Esophagus squamous epithelium (tissue), 5 donors: Measurements from ENCODE around the gene CARS2. TPM values are rescaled to one million over a fixed set of nuclear protein-coding genes. Genes with fewer than 3 reads are reported as not detected.

Source experiments
- DNase-seq: peaks from one replicate; lab custom pipeline; 2025; lab: John Stamatoyannopoulos, UW
- H3K27ac ChIP-seq, 4 donors: fragments of 200-600 bp; sonication (generic); one replicate each; pipeline ENCODE4 v1.5.1; 2016 to 2019; ENCODE audit warnings: mild to moderate bottlenecking in 1 of 4
- H3K27me3 ChIP-seq, 4 donors: fragments of 200-600 bp; sonication (generic); 1 replicate in 3 of 4; 2 replicates in 1 of 4; pipeline versions ENCODE4 v1.5.1 to v1.6.0; 2017 to 2021; ENCODE audit warnings: antibody characterized with exemption in 1 of 4
- H3K36me3 ChIP-seq, 3 donors: fragments of 200-600 bp; sonication (generic); one replicate each; pipeline ENCODE4 v1.5.1; 2016 to 2019
- H3K4me1 ChIP-seq, 3 donors: fragments of 200-600 bp; sonication (generic); one replicate each; pipeline ENCODE4 v1.5.1; 2017 to 2019
- H3K4me3 ChIP-seq, 4 donors: fragments of 200-600 bp; sonication (generic); 1 replicate in 3 of 4; 2 replicates in 1 of 4; pipeline ENCODE4 v1.5.1; 2016 to 2019; ENCODE audit warnings: mild to moderate bottlenecking in 2 of 4, moderate library complexity in 1 of 4
- H3K9me3 ChIP-seq, 3 donors: fragments of 200-600 bp; sonication (generic); one replicate each; pipeline ENCODE4 v1.5.1; 2016 to 2019
- POLR2A ChIP-seq, 4 donors: fragments of 450-650 bp; IDR thresholded peaks; one replicate each; pipeline ENCODE4 v1.6.1; 2017; ENCODE audit warnings: antibody characterized with exemption in 4 of 4, mild to moderate bottlenecking in 4 of 4, moderate library complexity in 3 of 4
- WGBS, 2 donors: methylation state at CpG; one replicate each; pipeline ENCODE4 v1.1.5; 2018; 5-methylcytosine and 5-hydroxymethylcytosine counted together
- intact Hi-C: fragments of 100-400 bp; cut with DNase I; formaldehyde crosslinking; loops from one replicate; pipeline ENCODE4 v1.15.0; 2022
- total RNA-seq, 4 donors: library from RNA; depleted of rRNA; stranded (reverse); fragments of >200 nt; gene quantifications; one replicate each; pipeline ENCODE4 v1.1.0, GENCODE V29; 2016
- TF ChIP-seq, protein P1 (sequence below), 6 experiments: fragments of 450-650 bp in 4 of 6; fragments of 200-600 bp in 2 of 6; sonication (generic) in 2 of 6; IDR thresholded peaks; one replicate each; pipeline ENCODE4 v1.5.1; 2016 to 2019; ENCODE audit warnings: antibody characterized with exemption in 6 of 6, mild to moderate bottlenecking in 4 of 6, moderate library complexity in 4 of 6
- donor health status: DM: yes; HTN: yes; CAD: no.

CARS2 gene
- total RNA-seq, 4 donors from 2014 or later: 24.9 to 54.9 (median 33.5) TPM

DNA sequence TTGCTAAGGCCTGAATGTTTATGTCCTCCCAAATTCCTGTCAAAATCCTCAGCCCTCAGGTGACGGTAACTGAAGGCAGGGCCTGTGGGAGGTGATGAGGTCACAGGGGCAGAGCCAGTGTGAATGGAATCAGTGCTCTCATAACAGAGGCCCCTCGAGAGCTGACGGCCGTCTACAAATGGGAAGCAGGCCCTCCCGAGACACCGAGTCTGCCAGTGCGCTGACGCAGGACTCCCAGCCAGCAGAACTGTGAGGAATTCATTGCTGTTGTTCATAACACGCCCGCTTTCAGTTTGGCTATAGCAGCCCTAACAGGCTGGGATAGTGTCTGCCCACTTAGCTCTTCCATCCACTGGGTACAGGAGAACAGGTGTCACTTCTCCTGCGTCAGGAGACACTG lies 41.2 kb downstream of the CARS2 start:
- no peak for TF ChIP-seq POLR2A (IDR thresholded peaks at IDR 0.05)
- TF ChIP-seq, protein P1, sequence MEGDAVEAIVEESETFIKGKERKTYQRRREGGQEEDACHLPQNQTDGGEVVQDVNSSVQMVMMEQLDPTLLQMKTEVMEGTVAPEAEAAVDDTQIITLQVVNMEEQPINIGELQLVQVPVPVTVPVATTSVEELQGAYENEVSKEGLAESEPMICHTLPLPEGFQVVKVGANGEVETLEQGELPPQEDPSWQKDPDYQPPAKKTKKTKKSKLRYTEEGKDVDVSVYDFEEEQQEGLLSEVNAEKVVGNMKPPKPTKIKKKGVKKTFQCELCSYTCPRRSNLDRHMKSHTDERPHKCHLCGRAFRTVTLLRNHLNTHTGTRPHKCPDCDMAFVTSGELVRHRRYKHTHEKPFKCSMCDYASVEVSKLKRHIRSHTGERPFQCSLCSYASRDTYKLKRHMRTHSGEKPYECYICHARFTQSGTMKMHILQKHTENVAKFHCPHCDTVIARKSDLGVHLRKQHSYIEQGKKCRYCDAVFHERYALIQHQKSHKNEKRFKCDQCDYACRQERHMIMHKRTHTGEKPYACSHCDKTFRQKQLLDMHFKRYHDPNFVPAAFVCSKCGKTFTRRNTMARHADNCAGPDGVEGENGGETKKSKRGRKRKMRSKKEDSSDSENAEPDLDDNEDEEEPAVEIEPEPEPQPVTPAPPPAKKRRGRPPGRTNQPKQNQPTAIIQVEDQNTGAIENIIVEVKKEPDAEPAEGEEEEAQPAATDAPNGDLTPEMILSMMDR (IDR thresholded peaks at IDR 0.05): no peak
- Histone ChIP-seq H3K4me3 (no peak overlapping the region), H3K36me3 (peaks cover 4 to 100% (median 23%) of the 10 kb centered on the region in 3 donors), H3K27me3 (no peaks in the 10 kb centered on the region), H3K27ac (no peak overlapping the region), H3K9me3 (no peaks in the 10 kb centered on the region), H3K4me1 (no peaks in the 10 kb centered on the region)
- WGBS, 2 donors: 90 to 93% methylated on average over 2 to 10 of the region's 11 CpGs
- DNase-seq: no peak
- intact Hi-C loops: no loop called here

DNA sequence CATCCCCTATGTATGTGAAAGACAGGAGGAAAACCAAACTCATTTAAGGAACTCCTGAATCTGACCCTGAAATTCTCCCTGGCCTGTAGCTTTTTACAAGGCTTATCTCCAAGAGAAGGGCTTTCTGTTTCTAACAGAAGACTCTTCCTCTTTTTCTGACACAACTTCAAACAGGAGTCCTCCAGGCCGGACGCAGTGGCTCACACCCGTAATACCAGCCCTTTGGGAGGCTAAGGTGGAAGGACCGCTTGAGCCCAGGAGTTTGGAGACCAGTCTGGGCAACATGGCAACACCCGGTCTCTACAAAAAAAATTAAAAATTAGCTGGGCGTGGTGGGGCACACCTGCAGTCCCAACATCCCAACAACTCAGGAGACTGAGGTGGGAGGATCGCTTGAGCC lies 41.9 kb downstream of the CARS2 start:
- no peak for TF ChIP-seq POLR2A (IDR thresholded peaks at IDR 0.05)
- 94 to 100% methylated on average over 5 to 6 of the region's 7 CpGs for WGBS, 2 donors
- intact Hi-C loops: no loop called here
- H3K4me3 ChIP-seq: no peak overlapping the region
- H3K27ac ChIP-seq: no peak overlapping the region
- H3K9me3 ChIP-seq: no peaks in the 10 kb centered on the region
- H3K36me3 ChIP-seq: peaks cover 4 to 98% (median 20%) of the 10 kb centered on the region in 3 donors
- DNase-seq: no peak
- H3K4me1 ChIP-seq: no peaks in the 10 kb centered on the region
- H3K27me3 ChIP-seq: no peaks in the 10 kb centered on the region

DNA sequence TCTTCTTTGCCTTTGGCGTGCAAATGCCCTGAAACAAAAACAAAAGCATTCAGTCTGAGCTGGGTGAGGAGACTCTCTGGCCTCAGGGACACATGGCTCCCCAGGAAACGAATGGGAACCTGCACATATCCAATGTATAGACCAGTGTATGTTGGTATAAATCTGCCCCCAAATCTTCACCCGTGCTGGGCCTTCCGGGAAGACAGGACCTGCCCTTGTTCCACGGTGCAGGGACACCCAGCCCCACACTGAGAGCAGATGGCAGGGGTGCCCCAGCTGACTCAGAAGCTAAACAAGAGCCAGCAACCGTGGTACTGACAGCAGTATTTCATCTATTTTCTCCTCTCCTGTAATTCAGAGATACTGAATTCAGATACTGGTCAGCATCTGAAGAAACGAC lies 42.4 kb downstream of the CARS2 start:
- TF ChIP-seq, protein P1 (IDR thresholded peaks at IDR 0.05): no peak
- no peak for TF ChIP-seq POLR2A (IDR thresholded peaks at IDR 0.05)
- DNase-seq: no peak

DNA sequence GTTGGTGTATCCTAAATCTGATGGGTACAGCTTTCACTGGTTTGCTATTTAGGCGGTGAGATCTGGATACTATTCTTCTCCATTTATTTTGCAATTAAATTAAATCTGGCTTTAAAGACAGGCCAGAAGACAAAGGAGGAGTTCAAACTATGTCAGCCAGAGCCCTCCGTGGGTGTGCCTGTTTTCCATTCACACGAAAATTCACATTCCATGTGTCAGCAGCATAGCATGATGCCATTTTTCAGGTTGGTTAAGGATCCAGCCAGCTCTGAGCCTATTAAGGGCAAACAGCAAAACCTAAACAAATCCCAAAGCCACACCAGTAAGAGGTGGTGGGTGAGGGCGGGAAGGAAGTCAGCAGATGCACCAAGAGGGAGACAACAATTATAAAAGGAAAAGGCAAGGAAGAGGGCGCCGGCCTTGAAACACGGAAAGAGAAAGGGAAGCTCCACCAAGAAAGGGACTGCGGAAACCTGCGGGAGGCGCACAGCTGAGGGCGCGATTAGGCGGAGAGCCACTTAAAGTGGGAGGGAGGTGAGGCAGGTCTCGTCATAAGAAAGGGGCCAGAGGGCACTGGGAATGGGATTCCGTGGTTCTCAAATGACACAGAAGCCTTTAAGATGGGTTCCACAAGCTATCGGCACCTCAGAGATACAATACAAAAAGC lies 43.0 kb downstream of the CARS2 start:
- Histone ChIP-seq H3K9me3 (no peaks in the 10 kb centered on the region), H3K4me3 (no peak overlapping the region), H3K27me3 (no peaks in the 10 kb centered on the region), H3K4me1 (no peaks in the 10 kb centered on the region), H3K27ac (no peak overlapping the region), H3K36me3 (peaks cover 4 to 98% (median 20%) of the 10 kb centered on the region in 3 donors)
- 93 to 94% methylated on average over 16 of the region's 16 CpGs for WGBS, 2 donors
- intact Hi-C loops: no loop called here
- no peak for DNase-seq
- TF ChIP-seq, protein P1 (IDR thresholded peaks at IDR 0.05): no peak
- no peak for TF ChIP-seq POLR2A (IDR thresholded peaks at IDR 0.05)

More for the DNA sequence above, 42.4 kb downstream of the CARS2 start:
- Histone ChIP-seq H3K4me1 (no peaks in the 10 kb centered on the region), H3K9me3 (no peaks in the 10 kb centered on the region), H3K27me3 (no peaks in the 10 kb centered on the region), H3K36me3 (peaks cover 4 to 98% (median 20%) of the 10 kb centered on the region in 3 donors), H3K4me3 (no peak overlapping the region), H3K27ac (peak overlapping the region in 1 of 4 donors; percentile 24)
- WGBS, 2 donors: 79 to 81% methylated on average over 6 to 7 of the region's 7 CpGs
- intact Hi-C loops: no loop called here

DNA sequence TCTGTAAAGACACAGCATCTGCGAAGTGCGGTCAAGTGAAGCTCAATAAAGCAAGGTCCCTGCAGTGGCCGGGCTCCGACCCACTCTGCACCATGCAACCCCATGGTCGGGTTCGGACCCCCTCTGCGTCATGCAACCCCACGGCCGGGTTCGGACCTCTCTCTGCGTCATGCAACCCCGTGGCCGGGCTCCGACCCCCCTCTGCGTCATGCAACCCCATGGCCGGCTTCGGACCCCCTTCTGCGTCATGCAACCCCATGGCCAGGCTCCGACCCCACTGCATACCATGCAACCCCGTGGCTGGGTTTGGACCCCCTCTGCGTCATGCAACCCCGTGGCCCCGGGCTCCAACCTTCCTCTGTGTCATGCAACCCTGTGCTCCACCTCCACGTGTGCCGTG lies 43.8 kb downstream of the CARS2 start:
- TF ChIP-seq, protein P1 (IDR thresholded peaks at IDR 0.05): no peak
- TF ChIP-seq POLR2A (IDR thresholded peaks at IDR 0.05): no peak
- no peak for DNase-seq
- no peak overlapping the region for H3K27ac ChIP-seq
- H3K9me3 ChIP-seq: no peaks in the 10 kb centered on the region
- H3K27me3 ChIP-seq: no peaks in the 10 kb centered on the region
- H3K36me3 ChIP-seq: peaks cover 4 to 94% (median 20%) of the 10 kb centered on the region in 3 donors
- no peak overlapping the region for H3K4me3 ChIP-seq
- intact Hi-C loops: no loop called here
- H3K4me1 ChIP-seq: no peaks in the 10 kb centered on the region
- WGBS, 2 donors: 94 to 96% methylated on average over 17 to 23 of the region's 25 CpGs
